Stimulated activated CD4-positive, alpha-beta T cell treated with anti-CD3 and anti-CD28 coated beads, Interleukin-15, amount 100 ng/mL, for 48 hours (primary cell): ENCODE results near the gene JAG1.
A peak's percentile ranks its signal among the peaks of the same experiment; 100 is the strongest.

Experiments
- DNase-seq, 2 donors: peaks; one replicate each; pipeline ENCODE4 v3.0.0-alpha.2; 2020; ENCODE audit warnings: low read depth in 2 of 2

JAG1 gene

GRCh38 chr20:10699941-10700340 lies 26.1 kb upstream of the JAG1 start:
- DNase-seq: no peak

- no peak for DNase-seq
Measured at GRCh38 chr20:10699489-10699888, 25.7 kb upstream of the JAG1 start.

- DNase-seq: peak in 1 of 2 donors; percentile 3
Measured at GRCh38 chr20:10696650-10697049, 22.9 kb upstream of the JAG1 start.

GRCh38 chr20:10689385-10689784 lies 15.6 kb upstream of the JAG1 start:
- no peak for DNase-seq

- no peak for DNase-seq
Measured at GRCh38 chr20:10687895-10688294, 14.1 kb upstream of the JAG1 start.

- DNase-seq: no peak
Measured at GRCh38 chr20:10686356-10687133, 12.7 kb upstream of the JAG1 start.

GRCh38 chr20:10683537-10683936 lies 9.7 kb upstream of the JAG1 start:
- DNase-seq: no peak

GRCh38 chr20:10682939-10683338 lies 9.1 kb upstream of the JAG1 start:
- no peak for DNase-seq

GRCh38 chr20:10681494-10681893 lies 7.7 kb upstream of the JAG1 start:
- no peak for DNase-seq

GRCh38 chr20:10680571-10680970 lies 6.8 kb upstream of the JAG1 start:
- DNase-seq: no peak

- DNase-seq: no peak
Measured at GRCh38 chr20:10679269-10679668, 5.5 kb upstream of the JAG1 start.

- DNase-seq: no peak
Measured at GRCh38 chr20:10676518-10676917, 2.7 kb upstream of the JAG1 start.

GRCh38 chr20:10675450-10675848 lies 1.6 kb upstream of the JAG1 start:
- no peak for DNase-seq

GRCh38 chr20:10674684-10675449 lies 1.1 kb upstream of the JAG1 start:
- DNase-seq: peak in 1 of 2 donors; percentile 17

GRCh38 chr20:10673176-10673841 lies 490 bp downstream of the JAG1 start:
- no peak for DNase-seq

- DNase-seq: peak in 1 of 2 donors; percentile 25
Measured at GRCh38 chr20:10672624-10673127, 1.1 kb downstream of the JAG1 start.

GRCh38 chr20:10671919-10672623 lies 1.7 kb downstream of the JAG1 start:
- no peak for DNase-seq

GRCh38 chr20:10671221-10671918 lies 2.4 kb downstream of the JAG1 start:
- peak in 1 of 2 donors; percentile 7 for DNase-seq

GRCh38 chr20:10670501-10671220 lies 3.1 kb downstream of the JAG1 start:
- DNase-seq: no peak

- DNase-seq: no peak
Measured at GRCh38 chr20:10669843-10670446, 3.9 kb downstream of the JAG1 start.
